PC-3 (cell line): ENCODE results near the gene WDR75. TPM values are rescaled to one million over a fixed set of nuclear protein-coding genes. Genes with fewer than 3 reads are reported as not detected.
"Not testable (repeated sequence)": the region's sequence is repeated elsewhere in the genome, so short reads cannot be mapped to it uniquely, and the experiment has no call there.

ENCODE experiments used
- ATAC-seq: fragments of 200-7000 bp; cut with Tn5 transposase; 2 replicates; pipeline ENCODE4 v1.9.1; 2020; ENCODE audit warnings: mild to moderate bottlenecking, moderate library complexity
- BruUV-seq: library from RNA; stranded (reverse); fragments of 400-500 nt; replicated peaks from 2 replicates; lab custom pipeline; 2021; lab: Mats Ljungman, UMichigan
- CTCF ChIA-PET: fragments of 300-600 bp; sonication (Branson Sonifier 250); formaldehyde crosslinking; loops from one replicate; lab custom pipeline; 2022; ENCODE audit warnings: antibody characterized with exemption; lab: Charles Lee
- POLR2A ChIA-PET: fragments of 300-600 bp; sonication (Branson Sonifier 250); formaldehyde crosslinking; loops from one replicate; lab custom pipeline; 2022; ENCODE audit warnings: antibody characterized with exemption; ENCODE audit not compliant: unreplicated experiment; lab: Charles Lee
- DNase-seq: peaks from one replicate; pipeline ENCODE4 v3.0.0-alpha.2; 2015
- H2AFZ ChIP-seq: fragments of 300-600 bp; sonication (generic); 2 replicates; pipeline ENCODE4 v1.6.0; 2016; ENCODE audit warnings: antibody characterized with exemption, low read length
- H3F3A ChIP-seq: fragments of 300-600 bp; sonication (generic); one replicate; pipeline ENCODE4 v1.6.0; 2017; ENCODE audit warnings: antibody characterized with exemption, low read length, control low read depth, mild to moderate bottlenecking; ENCODE audit not compliant: unreplicated experiment
- H3K27ac ChIP-seq: fragments of 300-600 bp; sonication (generic); 2 replicates; pipeline ENCODE4 v1.5.1; 2016; ENCODE audit warnings: mild to moderate bottlenecking, low read length
- H3K27me3 ChIP-seq: fragments of 300-600 bp; sonication (generic); 2 replicates; pipeline ENCODE4 v1.6.1; 2016; ENCODE audit warnings: low read length, mixed read lengths
- H3K36me3 ChIP-seq: fragments of 300-600 bp; sonication (generic); 2 replicates; pipeline ENCODE4 v1.6.1; 2016; ENCODE audit warnings: low read depth, mixed run types, low read length, mixed read lengths
- H3K4me1 ChIP-seq: fragments of 300-600 bp; sonication (generic); 2 replicates; pipeline ENCODE4 v1.5.1; 2016; ENCODE audit warnings: low read length; ENCODE audit not compliant: insufficient read depth
- H3K4me2 ChIP-seq: fragments of 300-600 bp; sonication (generic); 2 replicates; pipeline ENCODE4 v1.6.0; 2016; ENCODE audit warnings: low read length
- H3K4me3 ChIP-seq: fragments of 300-600 bp; sonication (generic); 2 replicates; pipeline ENCODE4 v1.5.1; 2016; ENCODE audit warnings: mild to moderate bottlenecking, low read length, mixed read lengths
- H3K79me2 ChIP-seq: fragments of 300-600 bp; sonication (generic); 2 replicates; pipeline ENCODE4 v1.6.1; 2017; ENCODE audit warnings: low read length, mixed read lengths
- H3K9ac ChIP-seq: fragments of 300-600 bp; sonication (generic); 2 replicates; pipeline ENCODE4 v1.6.0; 2016; ENCODE audit warnings: mild to moderate bottlenecking, low read length
- H3K9me2 ChIP-seq: fragments of 300-600 bp; sonication (generic); replicated peaks from 2 replicates; pipeline ENCODE4 v1.6.1; 2016; ENCODE audit warnings: mixed run types, low read length, mixed read lengths
- H3K9me3 ChIP-seq: fragments of 300-600 bp; sonication (generic); 2 replicates; pipeline ENCODE4 v1.6.1; 2016; ENCODE audit warnings: low read length, mixed read lengths
- H4K20me1 ChIP-seq: fragments of 300-600 bp; sonication (generic); 2 replicates; pipeline ENCODE4 v1.6.1; 2016; ENCODE audit warnings: low read length, mixed read lengths
- EZH2 ChIP-seq: fragments of 300-600 bp; sonication (generic); IDR thresholded peaks from one replicate; pipeline ENCODE4 v1.6.1; 2017; ENCODE audit warnings: antibody characterized with exemption, mild to moderate bottlenecking, low read length; ENCODE audit not compliant: unreplicated experiment
- EZH2phosphoT487 ChIP-seq: fragments of 300-600 bp; sonication (generic); IDR thresholded peaks from 2 replicates; pipeline ENCODE4 v1.6.1; 2018; ENCODE audit warnings: mild to moderate bottlenecking, antibody characterized with exemption, low read length, borderline replicate concordance
- intact Hi-C: fragments of 100-400 bp; cut with micrococcal nuclease; formaldehyde crosslinking; loops from 2 replicates; pipeline ENCODE4 v1.9.0; 2023
- total RNA-seq: library from RNA; depleted of rRNA; stranded (reverse); fragments of >200 nt; gene quantifications from 2 replicates; pipeline ENCODE4 v1.2.3, GENCODE V29; 2014
- TF ChIP-seq, protein P1 (sequence below): fragments of 300-600 bp; sonication (generic); conservative IDR thresholded peaks from 2 replicates; pipeline ENCODE4 v1.5.1; 2017; ENCODE audit warnings: antibody characterized with exemption, low read depth, mild to moderate bottlenecking, low read length

WDR75 gene
- total RNA-seq, 1 experiment from 2014 or later, result 62.5 TPM

GRCh38 chr2:189467593-189467992, 26.3 kb downstream of the WDR75 start:
- BruUV-seq, result no TSS peak
- Histone ChIP-seq H3K27me3 (no peaks in the 10 kb centered on the region), H2AFZ (no peak overlapping the region), H3K9me3 (no peaks in the 10 kb centered on the region), H3K9me2 (no peaks in the 10 kb centered on the region), H3K4me2 (no peak overlapping the region), H3K4me3 (no peak overlapping the region), H3K27ac (no peak overlapping the region), H3K9ac (no peak overlapping the region), H3K79me2 (no peaks in the 10 kb centered on the region), H3K4me1 (no peaks in the 10 kb centered on the region), H3K36me3 (peaks cover 83% of the 10 kb centered on the region), H4K20me1 (no peaks in the 10 kb centered on the region), H3F3A (no peaks in the 10 kb centered on the region)
- TF ChIP-seq EZH2phosphoT487 (no peak), EZH2 (no peak)
- TF ChIP-seq, protein P1, sequence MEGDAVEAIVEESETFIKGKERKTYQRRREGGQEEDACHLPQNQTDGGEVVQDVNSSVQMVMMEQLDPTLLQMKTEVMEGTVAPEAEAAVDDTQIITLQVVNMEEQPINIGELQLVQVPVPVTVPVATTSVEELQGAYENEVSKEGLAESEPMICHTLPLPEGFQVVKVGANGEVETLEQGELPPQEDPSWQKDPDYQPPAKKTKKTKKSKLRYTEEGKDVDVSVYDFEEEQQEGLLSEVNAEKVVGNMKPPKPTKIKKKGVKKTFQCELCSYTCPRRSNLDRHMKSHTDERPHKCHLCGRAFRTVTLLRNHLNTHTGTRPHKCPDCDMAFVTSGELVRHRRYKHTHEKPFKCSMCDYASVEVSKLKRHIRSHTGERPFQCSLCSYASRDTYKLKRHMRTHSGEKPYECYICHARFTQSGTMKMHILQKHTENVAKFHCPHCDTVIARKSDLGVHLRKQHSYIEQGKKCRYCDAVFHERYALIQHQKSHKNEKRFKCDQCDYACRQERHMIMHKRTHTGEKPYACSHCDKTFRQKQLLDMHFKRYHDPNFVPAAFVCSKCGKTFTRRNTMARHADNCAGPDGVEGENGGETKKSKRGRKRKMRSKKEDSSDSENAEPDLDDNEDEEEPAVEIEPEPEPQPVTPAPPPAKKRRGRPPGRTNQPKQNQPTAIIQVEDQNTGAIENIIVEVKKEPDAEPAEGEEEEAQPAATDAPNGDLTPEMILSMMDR, result no peak
- DNase-seq, result no peak
- intact Hi-C loops, result loop anchor here (2.0 kb wide), 1 partner anchor 87 kb away; no protein-coding TSS in a partner anchor
- ChIA-PET POLR2A (no interaction called here), CTCF (no interaction called here)
- ATAC-seq, result no peak

GRCh38 chr2:189474526-189474925, 33.3 kb downstream of the WDR75 start:
- no peaks in the 10 kb centered on the region for H3F3A ChIP-seq
- no peak overlapping the region for H3K4me3 ChIP-seq
- BruUV-seq, result no TSS peak
- intact Hi-C loops, result no loop called here
- no peak overlapping the region for H3K9ac ChIP-seq
- TF ChIP-seq EZH2 (no peak), EZH2phosphoT487 (no peak)
- TF ChIP-seq, protein P1, result no peak
- H3K4me2 ChIP-seq, result no peak overlapping the region
- no peaks in the 10 kb centered on the region for H4K20me1 ChIP-seq
- ChIA-PET CTCF (no interaction called here), POLR2A (no interaction called here)
- no peaks in the 10 kb centered on the region for H3K27me3 ChIP-seq
- H2AFZ ChIP-seq, result no peak overlapping the region
- ATAC-seq (no peak), DNase-seq (no peak)
- H3K9me3 ChIP-seq, result no peaks in the 10 kb centered on the region
- no peaks in the 10 kb centered on the region for H3K79me2 ChIP-seq
- peaks cover 51% of the 10 kb centered on the region for H3K36me3 ChIP-seq
- no peaks in the 10 kb centered on the region for H3K4me1 ChIP-seq
- no peak overlapping the region for H3K27ac ChIP-seq
- no peaks in the 10 kb centered on the region for H3K9me2 ChIP-seq

GRCh38 chr2:189477756-189478155, 36.5 kb downstream of the WDR75 start:
- no peaks in the 10 kb centered on the region for H3K79me2 ChIP-seq
- no peaks in the 10 kb centered on the region for H4K20me1 ChIP-seq
- POLR2A ChIA-PET, result no interaction called here
- no peak overlapping the region for H3K4me3 ChIP-seq
- intact Hi-C loops, result no loop called here
- ATAC-seq (no peak), DNase-seq (no peak)
- H3K9me2 ChIP-seq, result no peaks in the 10 kb centered on the region
- H3K36me3 ChIP-seq, result peaks cover 27% of the 10 kb centered on the region
- TF ChIP-seq EZH2, result no peak
- TF ChIP-seq EZH2phosphoT487, result no peak
- TF ChIP-seq, protein P1, result no peak
- BruUV-seq, result no TSS peak
- CTCF ChIA-PET, result no interaction called here
- no peaks in the 10 kb centered on the region for H3K27me3 ChIP-seq
- no peak overlapping the region for H2AFZ ChIP-seq
- H3K4me1 ChIP-seq, result no peaks in the 10 kb centered on the region
- H3F3A ChIP-seq, result no peaks in the 10 kb centered on the region
- H3K4me2 ChIP-seq, result no peak overlapping the region
- no peaks in the 10 kb centered on the region for H3K9me3 ChIP-seq
- H3K27ac ChIP-seq, result no peak overlapping the region
- H3K9ac ChIP-seq, result no peak overlapping the region

- BruUV-seq, DNase-seq, H3K27ac ChIP-seq, intact Hi-C loops, CTCF ChIA-PET, POLR2A ChIA-PET, H3K4me3 ChIP-seq, H3K9ac ChIP-seq, H3K9me2 ChIP-seq, H3F3A ChIP-seq, H2AFZ ChIP-seq, H3K9me3 ChIP-seq, H3K27me3 ChIP-seq, H3K4me2 ChIP-seq, H4K20me1 ChIP-seq, H3K4me1 ChIP-seq, ATAC-seq, H3K79me2 ChIP-seq: not testable (repeated sequence)
- H3K36me3 ChIP-seq, result peaks cover 25% of the 10 kb centered on the region
Observed at GRCh38 chr2:189478289-189478688, 37.0 kb downstream of the WDR75 start.
